Peyer's patch (tissue), 4 donors: ENCODE results near the gene OR2M3. TPM values are rescaled to one million over a fixed set of nuclear protein-coding genes. Genes with fewer than 3 reads are reported as not detected.

Experiments used
- DNase-seq, 3 donors: peaks; one replicate each; pipeline ENCODE4 v3.0.0-alpha.2; 2017 to 2019
- H3K27ac ChIP-seq, 4 donors: fragments of 200-600 bp; sonication (generic); one replicate each; pipeline ENCODE4 v1.5.1; 2016 to 2019
- H3K27me3 ChIP-seq, 2 donors: fragments of 200-600 bp; sonication (generic); one replicate each; pipeline ENCODE4 v1.5.1; 2019
- H3K36me3 ChIP-seq, 3 donors: fragments of 200-600 bp; sonication (generic); one replicate each; pipeline ENCODE4 v1.5.1; 2016 to 2019
- H3K4me1 ChIP-seq, 4 donors: fragments of 200-600 bp; sonication (generic); one replicate each; pipeline ENCODE4 v1.5.1; 2016 to 2019
- H3K4me3 ChIP-seq, 4 donors: fragments of 200-600 bp; sonication (generic); 1 replicate in 3 of 4; 2 replicates in 1 of 4; pipeline ENCODE4 v1.5.1; 2016 to 2019; ENCODE audit warnings: mild to moderate bottlenecking in 1 of 4
- H3K9me3 ChIP-seq, 4 donors: fragments of 200-600 bp; sonication (generic); one replicate each; pipeline ENCODE4 v1.5.1; 2016 to 2019; ENCODE audit warnings: mild to moderate bottlenecking in 1 of 4
- CTCF ChIP-seq, 6 experiments: fragments of 450-650 bp in 4 of 6; fragments of 200-600 bp in 2 of 6; sonication (generic) in 1 of 6; IDR thresholded peaks; one replicate each; pipeline ENCODE4 v1.5.1; 2017 to 2019; ENCODE audit warnings: antibody characterized with exemption in 6 of 6, mild to moderate bottlenecking in 3 of 6, moderate library complexity in 1 of 6
- POLR2A ChIP-seq, 2 donors: fragments of 450-650 bp; IDR thresholded peaks; one replicate each; pipeline ENCODE4 v1.5.1; 2017; ENCODE audit warnings: antibody characterized with exemption in 2 of 2, mild to moderate bottlenecking in 2 of 2, moderate library complexity in 2 of 2
- total RNA-seq, 4 donors: library from RNA; depleted of rRNA; stranded (reverse); fragments of >200 nt; gene quantifications; one replicate each; pipeline ENCODE4 v1.1.0, GENCODE V29; 2016

The OR2M3 gene
- total RNA-seq = not detected

GRCh38 chr1:248196965-248197364, at the start of gene OR2M3:
Gene OR2M3, plus strand, starts transcription at chr1:248197265. Its CDS starts 5,803 bp downstream, at chr1:248203068.
- H3K27ac ChIP-seq = no peak within 1 kb of the TSS
- no peaks in the 10 kb centered on the region for H3K27me3 ChIP-seq
- no peaks in the 10 kb centered on the region for H3K4me1 ChIP-seq
- H3K4me3 ChIP-seq = no peak within 1 kb of the TSS
- no peak for DNase-seq
- TF ChIP-seq CTCF (IDR thresholded peaks at IDR 0.05) (no peak), POLR2A (IDR thresholded peaks at IDR 0.05) (no peak)
- H3K9me3 ChIP-seq = no peaks in the 10 kb centered on the region
- no peaks in the 10 kb centered on the region for H3K36me3 ChIP-seq

GRCh38 chr1:248152056-248152827, 44.8 kb upstream of the OR2M3 start:
- Histone ChIP-seq H3K4me1 (no peaks in the 10 kb centered on the region), H3K27ac (no peak overlapping the region), H3K27me3 (no peaks in the 10 kb centered on the region), H3K36me3 (no peaks in the 10 kb centered on the region), H3K4me3 (no peak overlapping the region), H3K9me3 (no peaks in the 10 kb centered on the region)
- TF ChIP-seq POLR2A (IDR thresholded peaks at IDR 0.05) (no peak), CTCF (IDR thresholded peaks at IDR 0.05) (no peak)
- no peak for DNase-seq

GRCh38 chr1:248155927-248156326, 41.1 kb upstream of the OR2M3 start:
- TF ChIP-seq CTCF (IDR thresholded peaks at IDR 0.05) (no peak), POLR2A (IDR thresholded peaks at IDR 0.05) (no peak)
- no peak for DNase-seq
- Histone ChIP-seq H3K9me3 (no peaks in the 10 kb centered on the region), H3K27me3 (no peaks in the 10 kb centered on the region), H3K36me3 (no peaks in the 10 kb centered on the region), H3K4me1 (no peaks in the 10 kb centered on the region), H3K4me3 (no peak overlapping the region), H3K27ac (no peak overlapping the region)

GRCh38 chr1:248158758-248159157, 38.3 kb upstream of the OR2M3 start:
- no peak for DNase-seq
- no peak for TF ChIP-seq CTCF (IDR thresholded peaks at IDR 0.05)
- no peak for TF ChIP-seq POLR2A (IDR thresholded peaks at IDR 0.05)
- Histone ChIP-seq H3K4me3 (no peak overlapping the region), H3K9me3 (no peaks in the 10 kb centered on the region), H3K27ac (no peak overlapping the region), H3K36me3 (no peaks in the 10 kb centered on the region), H3K4me1 (no peaks in the 10 kb centered on the region), H3K27me3 (no peaks in the 10 kb centered on the region)

GRCh38 chr1:248164031-248164430, 33.0 kb upstream of the OR2M3 start:
- Histone ChIP-seq H3K27ac (no peak overlapping the region), H3K27me3 (no peaks in the 10 kb centered on the region), H3K36me3 (no peaks in the 10 kb centered on the region), H3K4me1 (no peaks in the 10 kb centered on the region), H3K9me3 (no peaks in the 10 kb centered on the region), H3K4me3 (no peak overlapping the region)
- TF ChIP-seq CTCF (IDR thresholded peaks at IDR 0.05) (no peak), POLR2A (IDR thresholded peaks at IDR 0.05) (no peak)
- DNase-seq = no peak
